ENCODE data around the gene PRDM15.

The PRDM15 gene

DNA sequence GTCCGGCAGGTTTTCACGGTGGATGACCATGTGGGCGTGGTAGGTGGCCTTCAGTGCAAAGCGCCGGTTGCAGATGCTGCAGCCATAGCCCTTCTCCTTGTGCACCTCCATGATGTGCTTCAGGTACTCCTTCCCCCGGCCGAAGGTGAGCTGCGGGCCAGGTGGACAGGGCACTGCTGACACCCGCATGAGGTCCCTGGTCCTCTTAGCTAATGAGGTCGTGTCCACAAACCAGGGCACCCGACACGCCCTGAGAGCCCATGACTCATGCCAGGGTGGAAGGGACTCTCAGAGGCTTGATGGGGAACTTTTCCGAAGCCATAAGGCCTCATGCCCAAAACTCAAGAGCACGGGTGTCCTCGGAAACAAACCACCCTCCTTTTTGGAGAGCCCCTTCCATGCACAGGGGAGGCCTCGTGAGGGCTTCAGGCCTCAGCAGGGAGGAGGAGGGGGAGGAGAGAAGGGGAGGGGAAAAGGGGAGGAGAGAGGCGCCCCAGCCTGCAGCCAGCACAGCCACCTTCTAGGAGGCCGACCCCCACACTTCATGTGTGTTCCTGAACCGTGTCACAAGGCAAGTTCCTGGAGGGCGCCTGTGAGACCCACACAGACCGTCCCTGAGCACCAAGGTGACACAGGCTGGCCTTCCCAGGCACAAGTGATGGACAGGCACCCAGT is 57.9 kb downstream of the PRDM15 start:
- DNase-seq: no peak

- DNase-seq: no peak
Measured at GRCh38 chr21:41820384-41821080, 58.6 kb downstream of the PRDM15 start.

DNA sequence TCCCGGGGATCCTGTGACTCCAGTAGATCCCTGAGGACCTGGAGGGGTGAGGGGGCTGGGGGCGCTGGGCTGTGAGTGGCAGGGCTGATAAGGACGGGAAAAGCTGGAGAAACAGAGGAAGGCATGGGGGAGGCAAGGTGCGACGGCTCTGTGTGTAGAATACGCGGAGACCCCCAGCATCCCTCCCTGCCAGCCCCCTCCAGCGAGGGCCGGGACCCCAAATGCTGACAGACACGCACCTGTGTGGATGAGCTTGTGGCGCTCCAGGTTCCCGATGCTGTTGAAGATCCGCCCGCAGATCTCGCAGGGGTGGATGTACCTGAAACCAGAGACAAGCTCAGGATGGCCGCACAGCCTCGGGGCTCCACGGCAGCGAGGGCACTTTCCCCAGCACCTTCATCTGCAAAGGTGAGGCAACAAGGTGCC is 59.3 kb downstream of the PRDM15 start:
- DNase-seq: no peak

GRCh38 chr21:41819236-41819855 is 59.8 kb downstream of the PRDM15 start:
- no peak for DNase-seq

DNA sequence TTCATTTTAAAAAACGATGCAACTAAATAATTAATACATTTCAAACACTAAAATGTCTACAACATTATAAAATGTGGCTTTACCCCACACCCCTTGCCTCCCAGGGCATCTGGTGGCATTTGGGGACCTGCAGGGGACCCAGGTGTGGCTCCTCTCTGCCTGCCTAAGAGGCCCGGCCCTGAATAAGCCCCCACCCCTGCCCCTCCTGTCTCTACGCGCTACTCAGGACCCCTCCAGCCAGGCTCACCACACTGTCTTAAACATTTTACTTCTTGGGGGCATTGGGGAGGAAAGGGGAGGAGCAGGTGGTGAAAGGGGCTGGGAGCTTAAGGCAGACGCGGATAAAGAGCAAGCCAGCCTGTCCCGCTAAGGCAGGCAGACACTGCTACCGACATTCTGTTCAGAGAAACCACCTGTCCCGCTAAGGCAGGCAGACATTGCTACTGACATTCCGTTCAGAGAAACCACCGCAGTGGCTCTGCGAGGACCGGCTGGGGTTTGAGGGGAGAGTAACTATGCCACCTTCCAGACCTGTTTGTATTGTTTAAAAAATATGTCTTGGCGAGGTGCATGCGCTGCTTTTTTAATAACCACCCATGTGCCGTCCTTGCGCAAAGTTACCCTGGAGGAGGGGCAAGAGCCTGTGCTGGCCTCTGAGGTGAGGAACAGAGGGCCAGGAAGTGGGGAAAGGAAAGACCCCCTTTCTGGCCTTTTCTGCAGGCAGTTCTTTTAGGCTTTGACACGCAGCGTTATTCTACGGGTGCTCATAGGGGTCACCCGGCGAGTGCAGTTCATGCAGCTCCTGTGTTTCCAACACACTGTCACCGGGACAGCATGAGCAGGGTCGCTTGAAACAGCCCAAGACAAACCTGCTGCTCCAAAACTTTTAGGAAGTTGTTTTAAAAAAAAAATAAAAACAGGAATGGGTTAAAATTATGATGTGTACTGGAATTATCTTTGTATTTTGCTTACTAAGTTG is 61.0 kb downstream of the PRDM15 start:
- DNase-seq: no peak

- DNase-seq: peak; percentile 50
Measured at GRCh38 chr21:41817228-41817627, 61.9 kb downstream of the PRDM15 start.

GRCh38 chr21:41816583-41817165 is 62.5 kb downstream of the PRDM15 start:
- DNase-seq: peak; percentile 69

- DNase-seq: no peak
Measured at GRCh38 chr21:41815652-41816582, 63.2 kb downstream of the PRDM15 start.

DNA sequence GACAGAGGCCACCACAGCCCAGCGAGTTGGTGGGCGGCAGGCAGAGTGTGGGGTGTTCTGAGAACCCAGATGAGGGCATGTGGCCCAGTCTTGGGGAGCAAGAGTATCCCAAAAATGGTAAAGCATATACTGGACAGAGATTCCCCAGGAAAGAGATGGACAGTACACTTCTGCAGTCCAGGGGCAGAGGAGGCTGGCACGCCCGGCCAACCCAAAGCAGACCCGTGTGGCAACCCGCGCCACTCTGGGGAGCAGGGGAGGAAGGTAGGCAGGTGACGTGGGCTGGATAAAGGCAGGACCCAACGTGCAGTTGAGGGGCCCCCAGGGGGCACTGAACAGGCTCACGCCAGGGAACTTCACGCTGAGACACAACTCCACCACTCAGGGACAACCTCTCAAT is 65.9 kb downstream of the PRDM15 start:
- DNase-seq: no peak

- no peak for DNase-seq
Measured at GRCh38 chr21:41812679-41813078, 66.5 kb downstream of the PRDM15 start.

- no peak for DNase-seq
Measured at GRCh38 chr21:41810597-41810932, 68.6 kb downstream of the PRDM15 start.

DNA sequence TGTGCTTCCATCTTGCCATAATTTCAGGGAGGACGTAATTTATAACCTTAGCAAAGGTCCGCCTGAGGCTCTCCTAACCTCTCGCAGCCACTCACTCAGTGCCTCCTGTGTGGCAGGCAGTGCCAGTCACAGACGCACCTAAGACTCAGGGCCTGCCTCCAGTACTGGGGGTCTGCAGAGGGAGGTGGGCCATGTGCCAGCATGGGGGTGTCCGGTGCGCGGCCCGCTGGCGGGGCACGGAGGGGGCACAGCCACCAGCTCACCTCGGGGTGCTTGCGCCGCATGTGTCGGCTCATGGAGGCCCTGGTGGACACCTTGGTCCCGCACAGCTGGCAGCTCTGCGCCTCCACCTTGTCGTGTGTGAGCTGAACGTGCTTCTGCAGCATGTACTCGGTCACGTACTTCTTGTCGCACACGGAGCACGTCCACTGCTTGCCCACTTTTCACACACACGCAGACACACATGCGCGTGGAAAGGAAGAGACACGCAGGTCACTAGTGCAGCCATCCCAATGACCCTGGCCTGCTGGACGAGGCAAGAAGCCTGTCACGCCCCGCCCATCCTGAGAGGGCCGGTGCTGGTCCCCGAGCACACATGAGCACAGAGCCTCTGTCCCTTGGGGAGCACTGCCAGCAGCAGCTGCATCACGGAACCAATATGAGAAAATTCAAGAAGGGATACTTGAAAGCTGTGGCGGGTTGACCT is 69.1 kb downstream of the PRDM15 start:
- DNase-seq: no peak

DNA sequence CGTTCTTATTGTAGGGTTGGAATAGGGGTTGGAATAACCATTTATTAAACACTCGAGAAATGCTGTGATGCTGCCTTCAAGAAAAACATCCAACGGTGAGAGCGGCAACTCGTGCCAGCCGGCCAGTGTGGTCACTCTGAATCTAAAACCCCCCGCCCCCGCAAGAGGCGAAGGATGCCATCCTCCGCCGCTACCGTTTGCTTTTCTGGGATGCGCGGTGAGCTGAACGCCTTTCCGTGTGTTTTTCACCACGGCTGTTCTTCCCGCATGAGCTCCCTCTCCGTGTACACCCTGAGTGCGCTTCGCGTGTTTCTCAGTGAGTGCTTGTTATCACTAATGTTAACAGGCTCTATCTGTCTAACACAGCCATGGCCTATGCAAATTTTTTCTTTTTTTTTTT is 70.3 kb downstream of the PRDM15 start:
- DNase-seq: no peak

- no peak for DNase-seq
Measured at GRCh38 chr21:41808094-41808493, 71.0 kb downstream of the PRDM15 start.

DNA sequence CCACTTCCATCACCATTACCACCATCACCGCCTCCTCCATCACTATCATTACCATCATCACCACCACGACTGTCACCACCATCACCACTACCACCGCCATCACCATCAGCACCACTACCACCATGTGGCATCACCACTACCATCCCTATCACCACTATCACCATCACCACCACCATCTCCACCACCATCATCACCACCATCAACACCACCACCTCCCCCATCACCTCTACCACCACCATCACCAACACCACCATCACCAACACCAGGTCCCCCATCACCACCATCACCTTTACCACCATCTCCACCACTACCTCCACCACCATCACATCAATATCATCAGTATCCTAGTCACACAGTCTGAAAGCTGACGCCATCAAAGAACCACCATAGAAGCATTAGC is 72.4 kb downstream of the PRDM15 start:
- no peak for DNase-seq

DNA sequence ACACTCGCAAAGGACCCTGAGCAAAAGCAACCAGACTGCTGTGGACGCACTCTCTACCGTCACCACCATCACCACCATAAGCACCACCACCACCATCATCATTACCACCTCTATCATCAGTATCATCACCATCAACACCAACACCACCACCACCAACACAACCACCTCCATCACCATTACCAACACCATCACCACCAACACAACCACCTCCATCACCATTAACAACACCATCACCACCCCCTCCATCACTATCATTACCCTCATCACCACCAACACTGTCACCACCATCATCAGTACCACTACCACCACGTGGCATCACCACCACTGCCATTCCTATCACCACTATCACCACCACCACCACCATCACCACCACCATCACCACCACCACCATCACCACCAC is 73.5 kb downstream of the PRDM15 start:
- no peak for DNase-seq

DNA sequence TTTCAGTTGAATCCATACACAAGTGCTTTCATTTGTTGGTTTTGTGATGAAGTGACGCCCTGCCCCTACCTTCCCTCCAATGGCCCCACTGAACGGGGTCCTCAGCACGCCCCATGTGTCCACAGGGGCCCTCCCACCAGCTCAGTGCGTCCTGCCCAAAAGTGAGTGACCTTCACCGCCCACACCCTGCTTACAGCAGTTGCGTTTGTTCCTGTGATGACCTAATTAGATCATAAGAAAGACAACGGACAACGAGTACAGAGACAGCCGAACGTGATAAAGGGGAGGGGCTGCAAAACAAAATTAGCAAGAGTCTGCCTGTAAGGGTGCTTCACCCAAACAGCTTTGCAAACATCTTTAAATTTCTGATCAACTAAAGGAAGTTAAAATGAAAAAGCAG is 74.1 kb downstream of the PRDM15 start:
- DNase-seq: no peak

- no peak for DNase-seq
Measured at GRCh38 chr21:41804381-41804780, 74.8 kb downstream of the PRDM15 start.

GRCh38 chr21:41803316-41803715 is 75.8 kb downstream of the PRDM15 start:
- DNase-seq: no peak

DNA sequence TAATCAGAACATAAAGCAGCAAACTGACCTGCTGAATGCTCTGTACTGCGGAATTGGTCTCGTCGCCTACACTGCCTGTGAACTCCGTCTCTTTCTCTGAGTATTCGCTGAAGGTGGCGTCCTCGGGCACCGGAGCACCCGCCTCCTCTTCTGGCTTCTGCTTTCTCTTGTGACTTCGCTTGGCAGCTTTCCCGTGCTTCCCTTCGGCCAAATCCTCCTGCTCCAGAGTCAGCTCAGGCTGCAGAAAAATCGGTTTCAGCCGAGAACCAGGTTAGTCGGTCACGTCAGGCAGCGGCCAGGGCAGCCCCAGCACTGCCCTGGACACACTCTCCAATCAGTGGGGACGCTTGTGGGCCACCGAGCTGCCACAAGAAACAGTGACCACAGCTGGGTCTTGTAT is 76.5 kb downstream of the PRDM15 start:
- DNase-seq: no peak

- no peak for DNase-seq
Measured at GRCh38 chr21:41802198-41802584, 77.0 kb downstream of the PRDM15 start.
